Measurements from ENCODE around the gene SLC16A7. TPM values are rescaled to one million over a fixed set of nuclear protein-coding genes. Genes with fewer than 3 reads are reported as not detected.

SLC16A7 gene
- total and polyA plus RNA-seq, 9 of the 15 experiments (the other 6 are each of a cell fraction or from before 2014, with no cell fraction given) = 0.18 TPM; not detected in 8

GRCh38 chr12:59833408-59833807 is 237.6 kb downstream of the SLC16A7 start:
- intact Hi-C loops (cut with micrococcal nuclease) = no loop called here
- no peak overlapping the region for H3K4me3 ChIP-seq
- POLR2A ChIA-PET = no interaction called here
- no peak overlapping the region for H2AFZ ChIP-seq (ENCODE audit: low read depth, low read length)
- CTCF ChIA-PET (ENCODE audit: low intra/inter-chr PET ratio) = no interaction called here
- no peaks in the 10 kb centered on the region for H3K9me1 ChIP-seq (ENCODE audit: control insufficient read depth, insufficient read depth, low read length)
- H3K79me2 ChIP-seq (ENCODE audit: control insufficient read depth, insufficient read depth, low read length) = no peaks in the 10 kb centered on the region
- DNase-seq (ENCODE audit: extremely low read depth in 1 of 4, low spot score in 3 of 4) (no peak), FAIRE-seq (no peak), ATAC-seq (no peak)
- no peak overlapping the region for H3K9ac ChIP-seq (ENCODE audit: insufficient read depth in 1 of 2, low read depth in 2 of 2, low read length in 2 of 2)
- no peaks in the 10 kb centered on the region for H3K9me3 ChIP-seq (replicated peaks; ENCODE audit: control insufficient read depth, insufficient read depth, low read depth, low read length)
- 2% methylated on average over 3 of the region's 3 CpGs for WGBS (ENCODE audit: insufficient coverage, low coverage, missing lambda C conversion rate)
- no peaks in the 10 kb centered on the region for H3K36me3 ChIP-seq (ENCODE audit: control insufficient read depth, insufficient read depth, low read length)
- no TSS peak for BruUV-seq (replicated peaks)
- TF ChIP-seq ZNF696 (CRISPR knock-in tag; conservative IDR thresholded peaks at IDR 0.05) (no peak), U2AF1 (optimal IDR thresholded peaks at IDR 0.05; ENCODE audit: low read depth, low read length) (no peak), PATZ1 (CRISPR knock-in tag; IDR thresholded peaks at IDR 0.05; ENCODE audit: borderline replicate concordance) (no peak), NR3C1 (CRISPR knock-in tag; IDR thresholded peaks at IDR 0.05) (no peak), ZNF232 (CRISPR knock-in tag; IDR thresholded peaks at IDR 0.05) (no peak), RFX7 (CRISPR knock-in tag; IDR thresholded peaks at IDR 0.05) (no peak), ELF2 (CRISPR knock-in tag; IDR thresholded peaks at IDR 0.05) (no peak), CBX3 (IDR thresholded peaks at IDR 0.05; ENCODE audit: borderline replicate concordance in 1 of 2, low read length in 2 of 2) (no peak), ZBTB9 (CRISPR knock-in tag; IDR thresholded peaks at IDR 0.05) (no peak), RBM39 (optimal IDR thresholded peaks at IDR 0.05; ENCODE audit: low read depth, low read length) (no peak), SFPQ (IDR thresholded peaks at IDR 0.05; ENCODE audit: low read depth, low read length) (no peak), ZKSCAN1 (IDR thresholded peaks at IDR 0.05; ENCODE audit: low read depth, low read length) (no peak)
- H3K4me2 ChIP-seq (ENCODE audit: insufficient read depth, low read length) = no peak overlapping the region
- H3K27ac ChIP-seq (ENCODE audit: extremely low read depth, low read depth, low read length) = no peak overlapping the region
- no peaks in the 10 kb centered on the region for H3K27me3 ChIP-seq (ENCODE audit: control insufficient read depth in 2 of 2, insufficient read depth in 2 of 2, low read length in 2 of 2)
- H3K4me1 ChIP-seq (replicated peaks in 1 of 2; ENCODE audit: control insufficient read depth in 2 of 2, insufficient read depth in 2 of 2, low read length in 2 of 2) = no peaks in the 10 kb centered on the region
- in situ Hi-C loops (cut with MboI) = no loop called here
- H4K20me1 ChIP-seq (replicated peaks; ENCODE audit: control insufficient read depth, insufficient read depth, low read length) = no peaks in the 10 kb centered on the region
